ENCODE data around the gene AQP5. TPM values are rescaled to one million over a fixed set of nuclear protein-coding genes. Genes with fewer than 3 reads are reported as not detected.

AQP5 gene
- total RNA-seq, 1 experiment from 2014 or later: 0.31 TPM

DNA sequence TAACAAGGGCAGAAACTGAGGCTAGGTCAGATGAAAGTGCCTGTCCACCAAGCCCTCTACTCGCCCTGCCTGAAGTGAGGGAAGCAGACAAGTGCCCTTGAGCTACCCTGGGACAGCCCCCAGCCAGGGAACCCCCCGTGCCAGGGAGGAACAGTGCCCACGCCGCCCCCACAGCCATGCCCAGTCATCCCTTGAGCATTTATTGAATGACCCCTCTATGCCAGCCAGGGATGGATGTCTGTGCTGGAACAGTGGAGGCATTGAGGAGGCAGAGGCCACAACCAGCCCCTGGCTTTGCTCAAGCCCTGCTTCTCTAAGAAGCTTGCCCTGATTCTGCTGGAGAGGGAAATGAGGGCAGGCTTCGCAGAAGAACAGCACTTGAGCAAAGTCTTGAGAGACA is 7.4 kb downstream of the AQP5 start:
- Histone ChIP-seq H3K27me3 (ENCODE audit: insufficient read depth, low read depth) (peaks cover 23% of the 10 kb centered on the region), H3K4me1 (replicated peaks; ENCODE audit: insufficient read depth) (peaks cover 15% of the 10 kb centered on the region), H3K4me3 (no peak overlapping the region), H3K4me2 (no peak overlapping the region), H2AFZ (no peak overlapping the region), H3K9me2 (ENCODE audit: insufficient read depth) (no peaks in the 10 kb centered on the region), H4K20me1 (ENCODE audit: insufficient read depth) (no peaks in the 10 kb centered on the region), H3K9me3 (ENCODE audit: insufficient read depth, low read depth) (no peaks in the 10 kb centered on the region), H3K27ac (no peak overlapping the region), H3K79me2 (ENCODE audit: low read depth) (no peaks in the 10 kb centered on the region), H3F3A (ENCODE audit: insufficient read depth, low read depth) (no peaks in the 10 kb centered on the region), H3K36me3 (ENCODE audit: low read depth) (no peaks in the 10 kb centered on the region)
- TF ChIP-seq, protein P1, sequence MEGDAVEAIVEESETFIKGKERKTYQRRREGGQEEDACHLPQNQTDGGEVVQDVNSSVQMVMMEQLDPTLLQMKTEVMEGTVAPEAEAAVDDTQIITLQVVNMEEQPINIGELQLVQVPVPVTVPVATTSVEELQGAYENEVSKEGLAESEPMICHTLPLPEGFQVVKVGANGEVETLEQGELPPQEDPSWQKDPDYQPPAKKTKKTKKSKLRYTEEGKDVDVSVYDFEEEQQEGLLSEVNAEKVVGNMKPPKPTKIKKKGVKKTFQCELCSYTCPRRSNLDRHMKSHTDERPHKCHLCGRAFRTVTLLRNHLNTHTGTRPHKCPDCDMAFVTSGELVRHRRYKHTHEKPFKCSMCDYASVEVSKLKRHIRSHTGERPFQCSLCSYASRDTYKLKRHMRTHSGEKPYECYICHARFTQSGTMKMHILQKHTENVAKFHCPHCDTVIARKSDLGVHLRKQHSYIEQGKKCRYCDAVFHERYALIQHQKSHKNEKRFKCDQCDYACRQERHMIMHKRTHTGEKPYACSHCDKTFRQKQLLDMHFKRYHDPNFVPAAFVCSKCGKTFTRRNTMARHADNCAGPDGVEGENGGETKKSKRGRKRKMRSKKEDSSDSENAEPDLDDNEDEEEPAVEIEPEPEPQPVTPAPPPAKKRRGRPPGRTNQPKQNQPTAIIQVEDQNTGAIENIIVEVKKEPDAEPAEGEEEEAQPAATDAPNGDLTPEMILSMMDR (conservative IDR thresholded peaks at IDR 0.05): no peak
- TF ChIP-seq EZH2 (IDR thresholded peaks at IDR 0.05; ENCODE audit: low read depth): no peak
- no TSS peak for BruUV-seq (replicated peaks)
- intact Hi-C loops (cut with micrococcal nuclease; ENCODE audit: unreplicated experiment): loop anchor here (5.0 to 10.0 kb wide), 2 partner anchors 192 to 196 kb away; partner anchors contain the start of gene CERS5
- CTCF ChIA-PET: no interaction called here
- DNase-seq: no peak
- POLR2A ChIA-PET (ENCODE audit: unreplicated experiment): interaction anchor here (0.6 kb wide), 1 partner anchor 116 kb away, joined by 11 read pairs; no protein-coding TSS in a partner anchor

DNA sequence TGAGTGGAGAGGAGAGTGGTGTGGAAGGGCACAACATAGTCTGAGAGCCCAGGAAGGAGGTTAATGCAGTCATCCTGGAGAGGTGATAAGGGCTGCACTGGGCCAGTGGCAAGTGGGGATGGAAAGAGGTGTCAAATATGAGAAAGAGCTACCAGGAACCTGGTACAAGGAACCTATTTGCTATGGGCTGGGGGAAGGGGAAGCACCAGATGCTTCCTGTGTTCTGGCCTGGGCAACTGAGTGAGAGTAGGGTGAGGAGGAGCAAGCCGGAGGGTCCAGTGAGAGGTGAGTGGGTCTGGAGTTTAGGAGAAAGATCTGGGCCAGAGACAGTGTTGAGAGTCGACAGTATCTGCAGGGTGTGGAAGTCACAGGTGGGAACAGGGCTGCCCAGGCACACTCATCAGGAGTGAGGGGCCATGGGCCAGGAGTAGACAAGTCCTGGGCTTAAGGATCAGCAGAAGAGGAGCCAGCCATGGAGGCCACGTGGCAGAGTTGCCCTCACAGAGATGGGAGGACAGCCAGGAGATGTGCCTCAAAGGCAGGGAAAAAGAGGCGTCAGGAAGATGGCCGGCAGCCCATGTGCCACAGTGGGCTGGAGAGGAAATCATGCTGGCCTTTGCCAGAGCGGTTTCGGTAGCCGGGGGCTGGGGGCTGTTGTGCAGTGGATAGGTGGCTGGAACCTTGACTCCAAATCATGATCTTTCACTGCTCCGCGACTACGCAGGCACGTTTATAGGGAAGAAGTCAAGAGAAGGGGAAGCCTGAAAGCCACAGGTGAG is 8.2 kb downstream of the AQP5 start:
- no peaks in the 10 kb centered on the region for H3K79me2 ChIP-seq (ENCODE audit: low read depth)
- H3K9me2 ChIP-seq (ENCODE audit: insufficient read depth): no peaks in the 10 kb centered on the region
- no peaks in the 10 kb centered on the region for H4K20me1 ChIP-seq (ENCODE audit: insufficient read depth)
- no peak for DNase-seq
- ChIA-PET POLR2A (ENCODE audit: unreplicated experiment) (interaction anchor here (0.6 kb wide), 1 partner anchor 115 kb away, joined by 11 read pairs; no protein-coding TSS in a partner anchor), CTCF (no interaction called here)
- H3K4me3 ChIP-seq: no peak overlapping the region
- no TSS peak for BruUV-seq (replicated peaks)
- H3K27me3 ChIP-seq (ENCODE audit: insufficient read depth, low read depth): peaks cover 23% of the 10 kb centered on the region
- H2AFZ ChIP-seq: no peak overlapping the region
- peaks cover 14% of the 10 kb centered on the region for H3K4me1 ChIP-seq (replicated peaks; ENCODE audit: insufficient read depth)
- no peak for TF ChIP-seq EZH2 (IDR thresholded peaks at IDR 0.05; ENCODE audit: low read depth)
- H3K4me2 ChIP-seq: no peak overlapping the region
- H3F3A ChIP-seq (ENCODE audit: insufficient read depth, low read depth): no peaks in the 10 kb centered on the region
- H3K27ac ChIP-seq: no peak overlapping the region
- intact Hi-C loops (cut with micrococcal nuclease; ENCODE audit: unreplicated experiment): loop anchor here (5.0 to 10.0 kb wide), 2 partner anchors 193 to 195 kb away; partner anchors contain the start of gene CERS5
- H3K9me3 ChIP-seq (ENCODE audit: insufficient read depth, low read depth): no peaks in the 10 kb centered on the region
- no peaks in the 10 kb centered on the region for H3K36me3 ChIP-seq (ENCODE audit: low read depth)

DNA sequence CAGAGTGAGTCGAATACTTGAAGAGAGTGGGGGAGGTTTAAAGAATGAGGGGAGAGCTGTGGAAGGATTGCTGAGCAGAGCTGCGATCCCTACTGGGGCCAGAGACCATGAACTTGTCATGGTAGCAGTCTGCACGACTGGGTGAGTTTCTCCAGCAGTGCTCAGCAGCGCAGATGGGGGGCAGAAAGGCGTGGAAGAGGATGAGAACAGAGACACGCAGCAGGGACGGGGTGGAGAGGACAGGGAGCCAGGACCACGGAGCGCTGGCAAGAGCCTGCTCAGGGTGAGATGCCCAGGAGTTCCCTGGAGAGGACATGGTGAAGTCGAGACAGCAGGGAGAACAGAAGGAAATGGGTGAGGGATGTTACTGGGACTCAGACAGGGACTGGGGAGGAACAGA is 9.0 kb downstream of the AQP5 start:
- no peak for DNase-seq
- Histone ChIP-seq H3K79me2 (ENCODE audit: low read depth) (no peaks in the 10 kb centered on the region), H3F3A (ENCODE audit: insufficient read depth, low read depth) (no peaks in the 10 kb centered on the region), H4K20me1 (ENCODE audit: insufficient read depth) (no peaks in the 10 kb centered on the region), H3K36me3 (ENCODE audit: low read depth) (no peaks in the 10 kb centered on the region), H3K4me3 (no peak overlapping the region), H2AFZ (no peak overlapping the region), H3K9me3 (ENCODE audit: insufficient read depth, low read depth) (no peaks in the 10 kb centered on the region), H3K27ac (no peak overlapping the region), H3K27me3 (ENCODE audit: insufficient read depth, low read depth) (peaks cover 23% of the 10 kb centered on the region), H3K4me1 (replicated peaks; ENCODE audit: insufficient read depth) (peaks cover 14% of the 10 kb centered on the region), H3K9me2 (ENCODE audit: insufficient read depth) (no peaks in the 10 kb centered on the region), H3K4me2 (no peak overlapping the region)
- intact Hi-C loops (cut with micrococcal nuclease; ENCODE audit: unreplicated experiment): no loop called here
- no peak for TF ChIP-seq EZH2 (IDR thresholded peaks at IDR 0.05; ENCODE audit: low read depth)
- TF ChIP-seq, protein P1 (conservative IDR thresholded peaks at IDR 0.05): no peak
- CTCF ChIA-PET: no interaction called here
- POLR2A ChIA-PET (ENCODE audit: unreplicated experiment): no interaction called here
- no TSS peak for BruUV-seq (replicated peaks)

Data from PC-9 (cell line).